Effector memory CD8-positive, alpha-beta T cell (primary cell): ENCODE results near the gene IQCE.

ENCODE experiments used
- ATAC-seq: fragments of 150-1000 bp; cut with Tn5 transposase; replicated peaks from 2 replicates; pipeline ENCODE4 v1.10.0; 2021; ENCODE audit warnings: mild to moderate bottlenecking, moderate library complexity
- DNase-seq, 3 experiments: peaks; one replicate each; pipeline ENCODE4 v3.0.0; 2021
- H3K27ac Mint-ChIP-seq, 2 donors: one replicate each; pipeline ENCODE4 v1.8.0; 2022; ENCODE audit warnings: mild to moderate bottlenecking in 2 of 2, mixed read lengths in 2 of 2, moderate library complexity in 2 of 2
- H3K27me3 Mint-ChIP-seq, 2 donors: one replicate each; pipeline ENCODE4 v1.8.0; 2022; ENCODE audit warnings: mixed read lengths in 2 of 2
- H3K36me3 Mint-ChIP-seq: one replicate; pipeline ENCODE4 v1.8.0; 2022; ENCODE audit warnings: mild to moderate bottlenecking, moderate library complexity, mixed read lengths; ENCODE audit not compliant: insufficient read depth
- H3K4me1 Mint-ChIP-seq, 2 donors: one replicate each; pipeline ENCODE4 v1.8.0; 2022; ENCODE audit warnings: low read depth in 2 of 2, mixed read lengths in 2 of 2
- H3K4me3 Mint-ChIP-seq, 2 donors: one replicate each; pipeline ENCODE4 v1.8.0; 2022; ENCODE audit warnings: mild to moderate bottlenecking in 2 of 2, mixed read lengths in 2 of 2, moderate library complexity in 2 of 2
- H3K9me3 Mint-ChIP-seq, 2 donors: one replicate each; pipeline ENCODE4 v1.8.0; 2022; ENCODE audit warnings: mixed read lengths in 2 of 2
- total RNA-seq, 9 experiments: gene quantifications; one replicate each; lab custom pipeline; 2026; lab: John Stamatoyannopoulos, UW

The IQCE gene, protein sequence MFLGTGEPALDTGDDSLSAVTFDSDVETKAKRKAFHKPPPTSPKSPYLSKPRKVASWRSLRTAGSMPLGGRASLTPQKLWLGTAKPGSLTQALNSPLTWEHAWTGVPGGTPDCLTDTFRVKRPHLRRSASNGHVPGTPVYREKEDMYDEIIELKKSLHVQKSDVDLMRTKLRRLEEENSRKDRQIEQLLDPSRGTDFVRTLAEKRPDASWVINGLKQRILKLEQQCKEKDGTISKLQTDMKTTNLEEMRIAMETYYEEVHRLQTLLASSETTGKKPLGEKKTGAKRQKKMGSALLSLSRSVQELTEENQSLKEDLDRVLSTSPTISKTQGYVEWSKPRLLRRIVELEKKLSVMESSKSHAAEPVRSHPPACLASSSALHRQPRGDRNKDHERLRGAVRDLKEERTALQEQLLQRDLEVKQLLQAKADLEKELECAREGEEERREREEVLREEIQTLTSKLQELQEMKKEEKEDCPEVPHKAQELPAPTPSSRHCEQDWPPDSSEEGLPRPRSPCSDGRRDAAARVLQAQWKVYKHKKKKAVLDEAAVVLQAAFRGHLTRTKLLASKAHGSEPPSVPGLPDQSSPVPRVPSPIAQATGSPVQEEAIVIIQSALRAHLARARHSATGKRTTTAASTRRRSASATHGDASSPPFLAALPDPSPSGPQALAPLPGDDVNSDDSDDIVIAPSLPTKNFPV
- 12.4 to 31.6 (median 20.5) reads per million in 9 experiments for total RNA-seq

DNA sequence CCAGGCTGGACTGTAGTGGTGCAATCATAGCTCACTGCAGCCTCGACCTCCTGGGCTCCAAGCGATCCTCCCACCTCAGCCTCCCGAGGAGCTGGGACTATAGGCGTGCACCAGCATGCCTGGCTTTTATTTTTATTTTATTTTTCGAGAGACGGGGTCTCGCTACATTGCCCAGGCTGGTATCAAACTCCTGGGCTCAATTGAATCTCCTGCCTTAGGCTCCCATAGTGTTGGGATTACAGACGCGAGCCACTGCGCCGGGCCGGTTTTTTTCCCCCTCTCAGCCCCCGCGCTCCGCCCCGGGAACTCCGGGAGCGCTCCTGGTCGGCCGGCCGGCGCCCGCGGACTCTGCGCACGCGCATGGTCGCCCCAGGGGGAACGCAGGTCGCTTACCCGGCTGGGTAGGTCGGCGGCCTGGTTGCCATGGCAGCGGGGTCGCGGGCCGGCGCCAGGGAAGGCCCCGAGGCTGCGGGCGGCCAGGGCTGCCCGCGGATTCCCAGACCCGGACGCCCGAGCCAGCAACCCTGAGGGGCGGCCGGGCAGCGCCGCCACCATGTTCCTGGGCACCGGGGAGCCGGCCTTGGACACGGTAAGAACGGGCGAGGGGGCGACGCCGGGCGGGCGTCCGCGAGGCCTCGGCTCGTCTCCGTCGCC, at the start of gene IQCE:
Gene IQCE, plus strand, starts transcription at position 351 of the 654 bp plus-strand sequence. Its CDS starts 203 bp downstream, at position 554.
- H3K27ac Mint-ChIP-seq = no peak within 1 kb of the TSS

GRCh38 chr7:2509298-2509906, 49.4 kb upstream of the IQCE start:
- no peaks in the 10 kb centered on the region for H3K9me3 Mint-ChIP-seq
- H3K4me3 Mint-ChIP-seq = peak overlapping the region; percentile 68 to 85
- ATAC-seq = no peak
- no peaks in the 10 kb centered on the region for H3K27me3 Mint-ChIP-seq
- peaks cover 37 to 56% of the 10 kb centered on the region in 2 donors for H3K4me1 Mint-ChIP-seq
- H3K27ac Mint-ChIP-seq = peak overlapping the region; percentile 93 to 96
- no peak for DNase-seq
- peaks cover 27% of the 10 kb centered on the region for H3K36me3 Mint-ChIP-seq

More for the DNA sequence above, at the start of gene IQCE:
- ATAC-seq (peak; percentile 58), DNase-seq (peak; percentile 88 to 90 (median 89))
- no peaks in the 10 kb centered on the region for H3K9me3 Mint-ChIP-seq
- H3K27me3 Mint-ChIP-seq = no peaks in the 10 kb centered on the region
- peaks cover 14 to 24% of the 10 kb centered on the region in 2 donors for H3K4me1 Mint-ChIP-seq
- H3K4me3 Mint-ChIP-seq = peak within 1 kb of the TSS; percentile 69 to 70
- H3K36me3 Mint-ChIP-seq = peaks cover 6% of the 10 kb centered on the region

GRCh38 chr7:2510130-2510776, 48.5 kb upstream of the IQCE start:
- H3K4me3 Mint-ChIP-seq = peak overlapping the region; percentile 72 to 85
- DNase-seq (no peak), ATAC-seq (no peak)
- no peaks in the 10 kb centered on the region for H3K27me3 Mint-ChIP-seq
- no peaks in the 10 kb centered on the region for H3K9me3 Mint-ChIP-seq
- H3K4me1 Mint-ChIP-seq = peaks cover 37 to 56% of the 10 kb centered on the region in 2 donors
- peaks cover 24% of the 10 kb centered on the region for H3K36me3 Mint-ChIP-seq
- peak overlapping the region; percentile 93 to 96 for H3K27ac Mint-ChIP-seq

- peaks cover 24% of the 10 kb centered on the region for H3K36me3 Mint-ChIP-seq
- no peaks in the 10 kb centered on the region for H3K9me3 Mint-ChIP-seq
- peak overlapping the region; percentile 93 to 96 for H3K27ac Mint-ChIP-seq
- ATAC-seq (peak; percentile 56), DNase-seq (peak in 2 of 3 experiments; percentile 65 to 67)
- peak overlapping the region; percentile 72 to 85 for H3K4me3 Mint-ChIP-seq
- peaks cover 37 to 56% of the 10 kb centered on the region in 2 donors for H3K4me1 Mint-ChIP-seq
- H3K27me3 Mint-ChIP-seq = no peaks in the 10 kb centered on the region
Observed at GRCh38 chr7:2510909-2511768, 47.6 kb upstream of the IQCE start.

DNA sequence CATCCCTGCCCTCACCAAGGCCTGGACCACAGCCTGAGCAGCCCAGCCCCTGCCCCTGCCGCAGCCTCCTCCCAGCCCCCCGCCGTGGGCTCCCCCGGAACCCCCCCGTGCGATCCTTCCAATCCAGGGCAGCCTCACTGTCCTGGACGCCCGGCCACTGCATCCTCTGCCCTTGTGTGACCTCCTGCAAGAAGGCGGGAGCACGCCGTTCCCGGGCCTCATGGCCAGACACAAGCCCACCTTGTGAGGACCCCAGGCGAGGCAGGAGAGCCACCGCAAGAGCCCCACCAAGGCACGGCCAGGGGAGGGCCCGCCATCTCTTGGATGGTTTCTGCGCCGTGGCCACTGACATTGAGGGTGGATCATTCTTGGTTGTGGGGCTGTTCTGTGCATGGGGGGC, 47.0 kb upstream of the IQCE start:
- peak overlapping the region; percentile 72 to 85 for H3K4me3 Mint-ChIP-seq

GRCh38 chr7:2512179-2512661, 46.6 kb upstream of the IQCE start:
- peak; percentile 9 for ATAC-seq
- Mint-ChIP-seq H3K36me3 (peaks cover 19% of the 10 kb centered on the region), H3K27ac (peak overlapping the region; percentile 93 to 96), H3K9me3 (no peaks in the 10 kb centered on the region), H3K4me3 (peak overlapping the region; percentile 72 to 85), H3K4me1 (peaks cover 37 to 53% of the 10 kb centered on the region in 2 donors), H3K27me3 (no peaks in the 10 kb centered on the region)
- DNase-seq = peak in 1 of 3 experiments; percentile 34

More for the DNA sequence above, 47.0 kb upstream of the IQCE start:
- Mint-ChIP-seq H3K36me3 (peaks cover 19% of the 10 kb centered on the region), H3K27ac (peak overlapping the region; percentile 93 to 96), H3K9me3 (no peaks in the 10 kb centered on the region), H3K4me1 (peaks cover 37 to 53% of the 10 kb centered on the region in 2 donors), H3K27me3 (no peaks in the 10 kb centered on the region)
- DNase-seq (no peak), ATAC-seq (no peak)

GRCh38 chr7:2512713-2513112, 46.1 kb upstream of the IQCE start:
- peaks cover 37 to 55% of the 10 kb centered on the region in 2 donors for H3K4me1 Mint-ChIP-seq
- peak overlapping the region; percentile 72 to 85 for H3K4me3 Mint-ChIP-seq
- ATAC-seq = no peak
- DNase-seq = no peak
- no peaks in the 10 kb centered on the region for H3K9me3 Mint-ChIP-seq
- no peaks in the 10 kb centered on the region for H3K27me3 Mint-ChIP-seq
- peaks cover 17% of the 10 kb centered on the region for H3K36me3 Mint-ChIP-seq
- H3K27ac Mint-ChIP-seq = peak overlapping the region; percentile 93 to 96

GRCh38 chr7:2513702-2514101, 45.1 kb upstream of the IQCE start:
- peak overlapping the region in 1 of 2 donors; percentile 85 for H3K4me3 Mint-ChIP-seq

DNA sequence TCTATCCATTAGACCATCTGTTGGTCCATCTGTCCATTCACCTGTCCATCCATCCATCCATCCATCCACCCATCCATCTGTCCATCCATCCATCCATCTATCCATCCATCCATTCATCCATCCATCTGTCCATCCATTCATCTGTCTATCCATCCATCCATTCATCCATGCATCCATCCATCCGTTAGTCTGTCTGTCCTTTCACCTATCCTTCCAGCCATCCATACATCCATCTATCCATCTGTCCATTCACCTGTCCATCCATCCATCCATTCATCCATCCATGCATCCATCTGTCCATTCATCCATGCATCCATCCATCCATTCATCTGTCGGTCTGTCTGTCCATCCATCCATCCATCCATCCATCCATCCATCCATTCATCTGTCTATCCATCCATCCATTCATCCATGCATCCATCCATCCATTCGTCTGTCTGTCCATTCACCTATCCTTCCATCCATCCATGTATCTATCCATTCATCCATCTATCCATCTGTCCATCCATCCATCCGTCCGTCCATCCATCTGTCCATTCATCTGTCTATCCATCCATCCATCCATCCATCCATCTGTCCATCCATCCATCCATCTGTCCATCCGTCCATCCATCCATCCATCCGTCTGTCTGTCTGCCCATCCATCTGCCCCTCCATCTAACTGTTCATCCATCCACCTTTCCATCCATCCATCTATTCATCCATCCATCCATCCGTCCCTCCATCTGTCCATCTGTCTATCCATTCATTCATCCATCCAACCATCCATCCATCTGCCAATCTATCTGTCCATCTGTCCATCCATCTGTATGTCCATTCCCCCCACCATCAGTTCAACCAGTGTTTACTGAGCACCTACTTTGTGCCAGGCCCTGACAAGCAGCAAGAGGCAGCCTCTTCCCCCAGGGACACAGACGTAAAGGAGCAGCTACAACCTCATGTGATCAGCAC, 44.0 kb upstream of the IQCE start:
- no peak overlapping the region for H3K27ac Mint-ChIP-seq
- no peaks in the 10 kb centered on the region for H3K9me3 Mint-ChIP-seq
- no peaks in the 10 kb centered on the region for H3K27me3 Mint-ChIP-seq
- no peak overlapping the region for H3K4me3 Mint-ChIP-seq
- peaks cover 13% of the 10 kb centered on the region for H3K36me3 Mint-ChIP-seq
- ATAC-seq (no peak), DNase-seq (no peak)
- peaks cover 23 to 44% of the 10 kb centered on the region in 2 donors for H3K4me1 Mint-ChIP-seq

More at GRCh38 chr7:2513702-2514101, 45.1 kb upstream of the IQCE start:
- no peak for DNase-seq
- Mint-ChIP-seq H3K27me3 (no peaks in the 10 kb centered on the region), H3K27ac (peak overlapping the region in 1 of 2 donors; percentile 96), H3K9me3 (no peaks in the 10 kb centered on the region), H3K4me1 (peaks cover 32 to 52% of the 10 kb centered on the region in 2 donors), H3K36me3 (peaks cover 15% of the 10 kb centered on the region)
- ATAC-seq = no peak

- no peak for DNase-seq
- peak overlapping the region in 1 of 2 donors; percentile 49 for H3K27ac Mint-ChIP-seq
- H3K4me1 Mint-ChIP-seq = peaks cover 16 to 40% of the 10 kb centered on the region in 2 donors
- no peaks in the 10 kb centered on the region for H3K9me3 Mint-ChIP-seq
- H3K4me3 Mint-ChIP-seq = no peak overlapping the region
- ATAC-seq = no peak
- peaks cover 19% of the 10 kb centered on the region for H3K36me3 Mint-ChIP-seq
- H3K27me3 Mint-ChIP-seq = no peaks in the 10 kb centered on the region
Observed at GRCh38 chr7:2515424-2516193, 43.2 kb upstream of the IQCE start.
